ENCODE measurements around the gene ELFN2.

ELFN2 gene

GRCh38 chr22:37370306-37370979, 56.8 kb downstream of the ELFN2 start:
- no peak for DNase-seq (ENCODE audit: low read depth, low spot score)
- H3K4me3 ChIP-seq (ENCODE audit: low read length), result no peak overlapping the region

DNA sequence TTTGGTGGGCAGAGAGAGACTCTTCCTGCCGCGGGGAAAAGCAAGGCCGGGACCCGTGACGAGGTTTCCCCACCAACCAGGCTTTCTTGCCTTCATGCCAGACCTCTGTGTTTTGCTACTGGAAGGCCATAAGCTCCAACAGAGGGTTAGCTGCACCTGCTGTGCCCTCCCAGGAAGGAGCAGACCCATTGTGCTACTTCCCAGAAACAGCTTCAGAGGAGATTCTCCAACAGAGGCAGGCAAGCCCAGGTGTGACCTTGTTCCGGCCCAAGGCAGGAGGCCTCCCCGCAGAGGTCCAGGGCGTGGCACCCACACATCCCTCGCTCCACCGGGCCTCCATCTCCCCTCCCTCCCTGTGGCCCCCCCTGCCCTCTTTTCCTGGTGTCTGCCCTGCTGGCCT, 57.8 kb downstream of the ELFN2 start:
- no peak for DNase-seq (ENCODE audit: low read depth, low spot score)
- no peak overlapping the region for H3K4me3 ChIP-seq (ENCODE audit: low read length)

GRCh38 chr22:37368058-37368457, 59.2 kb downstream of the ELFN2 start:
- H3K4me3 ChIP-seq (ENCODE audit: low read length), result no peak overlapping the region
- DNase-seq (ENCODE audit: low read depth, low spot score), result no peak

GRCh38 chr22:37366601-37367000, 60.7 kb downstream of the ELFN2 start:
- no peak overlapping the region for H3K4me3 ChIP-seq (ENCODE audit: low read length)
- no peak for DNase-seq (ENCODE audit: low read depth, low spot score)

DNA sequence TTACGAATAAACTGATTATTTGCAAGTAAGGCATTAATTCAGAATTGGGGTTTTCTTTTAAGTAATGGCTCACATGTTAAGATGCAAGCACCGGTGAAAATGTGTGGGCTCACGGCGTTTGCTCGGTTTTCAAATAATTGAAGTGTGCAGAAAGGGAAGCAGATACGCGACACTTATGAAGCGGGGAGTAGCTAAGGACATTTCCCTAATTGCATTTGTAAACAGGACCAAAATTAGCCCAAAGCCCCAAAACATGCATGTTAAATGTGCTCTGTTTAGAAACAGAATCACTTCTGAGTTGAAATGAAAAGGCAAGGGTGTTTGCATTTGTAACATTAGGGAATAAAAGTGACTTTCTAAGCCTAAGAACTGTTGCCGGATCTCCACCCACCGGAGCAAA, 61.3 kb downstream of the ELFN2 start:
- DNase-seq (ENCODE audit: low read depth, low spot score), result no peak
- no peak overlapping the region for H3K4me3 ChIP-seq (ENCODE audit: low read length)

DNA sequence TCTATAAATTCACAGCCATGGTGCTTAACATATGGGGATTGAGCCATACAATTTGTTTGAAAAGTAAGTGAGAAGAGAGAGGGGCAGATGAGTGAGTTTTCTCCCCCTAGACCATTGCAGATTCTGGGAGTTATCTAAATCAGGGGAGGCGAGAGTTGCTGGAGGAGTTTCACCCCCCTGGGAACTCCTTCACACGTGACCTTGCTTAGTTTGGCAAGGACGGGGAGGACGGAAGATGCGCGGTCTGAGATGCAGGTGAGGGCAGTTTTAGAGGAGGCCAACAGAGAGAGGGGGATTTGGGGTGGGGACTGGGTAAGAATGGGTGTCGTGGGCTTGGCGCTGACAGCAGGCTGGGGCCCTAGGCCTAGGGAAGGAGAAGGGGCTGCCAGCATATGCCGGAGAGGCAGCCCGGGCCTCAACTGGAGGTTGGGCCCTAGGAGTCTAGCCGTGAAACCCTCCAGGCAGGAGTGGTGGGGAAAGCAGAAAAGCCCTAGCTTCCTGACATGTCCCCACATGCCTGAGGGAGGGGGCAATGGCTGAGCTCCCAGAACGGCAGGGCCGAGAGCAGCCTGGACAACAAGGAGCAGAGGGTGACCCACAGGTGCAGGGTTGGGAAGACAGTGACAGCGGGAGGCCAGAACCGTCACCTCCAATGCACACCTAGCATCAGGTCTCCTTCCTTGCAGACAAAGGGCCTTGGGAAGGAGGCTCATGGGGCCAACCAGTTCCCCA, 63.9 kb downstream of the ELFN2 start:
- H3K4me3 ChIP-seq (ENCODE audit: low read length), result no peak overlapping the region
- no peak for DNase-seq (ENCODE audit: low read depth, low spot score)

GRCh38 chr22:37362621-37363020, 64.7 kb downstream of the ELFN2 start:
- H3K4me3 ChIP-seq (ENCODE audit: low read length), result no peak overlapping the region
- DNase-seq (ENCODE audit: low read depth, low spot score), result no peak

DNA sequence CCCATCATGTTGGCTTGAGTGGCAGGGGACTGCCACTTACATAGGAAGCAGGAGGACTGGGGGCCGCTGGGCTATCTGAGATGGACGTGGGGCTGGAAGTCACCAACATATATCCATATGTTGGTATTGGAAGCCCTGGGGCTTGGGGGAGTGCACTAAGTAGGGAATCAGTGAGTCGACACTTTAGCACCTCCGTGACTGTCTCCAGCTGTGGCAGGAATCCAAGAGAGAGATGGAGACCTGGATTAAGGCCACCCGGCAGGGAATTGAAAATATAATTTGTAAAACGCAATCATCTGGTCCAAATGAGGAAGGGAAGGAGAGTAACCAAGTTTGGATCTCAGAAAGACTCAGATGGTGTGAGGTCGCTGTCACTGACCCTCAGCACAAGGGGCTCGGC, 68.4 kb downstream of the ELFN2 start:
- H3K4me3 ChIP-seq (ENCODE audit: low read length), result no peak overlapping the region
- DNase-seq (ENCODE audit: low read depth, low spot score), result no peak

GRCh38 chr22:37358386-37358785, 68.9 kb downstream of the ELFN2 start:
- no peak overlapping the region for H3K4me3 ChIP-seq (ENCODE audit: low read length)
- DNase-seq (ENCODE audit: low read depth, low spot score), result no peak

- DNase-seq (ENCODE audit: low read depth, low spot score), result no peak
- H3K4me3 ChIP-seq (ENCODE audit: low read length), result no peak overlapping the region
Observed at GRCh38 chr22:37357446-37358075, 69.7 kb downstream of the ELFN2 start.

DNA sequence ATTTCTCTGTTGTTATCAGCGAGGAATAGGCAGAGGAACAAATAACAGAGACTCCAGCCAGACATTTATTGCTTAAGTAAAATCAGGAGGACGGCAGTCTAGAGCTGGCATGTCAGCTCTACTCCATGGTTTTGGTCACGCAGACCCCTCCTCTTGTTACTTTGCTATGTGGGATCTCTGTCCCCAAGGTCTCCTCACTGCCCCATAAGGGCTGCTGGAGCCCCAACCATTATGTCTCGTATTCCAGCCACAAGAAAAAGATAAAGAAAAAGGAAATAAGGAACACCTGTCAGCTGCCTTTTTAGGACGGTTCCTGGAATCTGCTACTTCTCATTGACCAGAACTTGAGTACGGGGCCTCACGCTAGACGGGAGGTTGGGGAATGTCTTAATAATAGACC, 70.4 kb downstream of the ELFN2 start:
- DNase-seq (ENCODE audit: low read depth, low spot score), result no peak
- H3K4me3 ChIP-seq (ENCODE audit: low read length), result no peak overlapping the region

DNA sequence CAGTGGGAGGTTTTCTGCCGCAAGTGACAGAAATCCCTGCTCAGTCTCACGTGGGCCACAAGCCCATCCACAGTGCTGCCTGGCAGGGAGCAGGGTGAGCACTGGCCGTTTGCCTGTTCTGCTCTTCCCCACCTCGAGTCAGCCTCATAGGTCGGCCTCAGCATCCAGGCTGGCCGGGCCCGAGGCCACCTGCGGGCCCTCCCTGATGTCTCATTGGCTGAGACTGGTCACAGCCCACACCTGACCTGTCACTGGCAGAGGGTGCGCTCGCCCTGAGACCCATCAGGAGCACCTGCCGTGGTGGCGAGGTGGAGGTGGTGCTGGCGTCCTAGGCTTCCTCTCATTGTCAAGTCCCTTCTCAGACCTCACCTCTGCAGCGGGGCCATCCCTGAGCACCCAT, 72.1 kb downstream of the ELFN2 start:
- H3K4me3 ChIP-seq (ENCODE audit: low read length), result no peak overlapping the region
- DNase-seq (ENCODE audit: low read depth, low spot score), result no peak

DNA sequence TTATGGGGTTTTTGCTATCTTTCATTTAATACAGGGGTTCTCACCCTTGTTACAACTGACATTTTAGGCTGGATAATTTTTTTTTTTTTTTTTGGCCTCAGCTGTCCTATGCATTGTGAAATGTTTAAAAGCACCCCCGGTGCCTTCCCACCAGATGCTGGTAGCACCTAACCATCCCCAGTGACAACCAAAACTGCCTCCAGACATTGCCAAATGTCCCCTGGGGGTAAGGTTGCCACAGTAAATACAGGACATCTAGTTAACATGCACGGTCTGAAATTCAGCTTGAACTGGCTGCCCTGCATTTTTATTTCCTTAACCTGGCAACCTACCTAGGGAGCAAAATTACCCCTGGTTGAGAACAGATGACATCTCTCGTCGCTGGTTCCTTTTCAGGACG, 72.6 kb downstream of the ELFN2 start:
- H3K4me3 ChIP-seq (ENCODE audit: low read length), result no peak overlapping the region
- DNase-seq (ENCODE audit: low read depth, low spot score), result no peak

GRCh38 chr22:37354261-37354660, 73.0 kb downstream of the ELFN2 start:
- no peak for DNase-seq (ENCODE audit: low read depth, low spot score)
- no peak overlapping the region for H3K4me3 ChIP-seq (ENCODE audit: low read length)

DNA sequence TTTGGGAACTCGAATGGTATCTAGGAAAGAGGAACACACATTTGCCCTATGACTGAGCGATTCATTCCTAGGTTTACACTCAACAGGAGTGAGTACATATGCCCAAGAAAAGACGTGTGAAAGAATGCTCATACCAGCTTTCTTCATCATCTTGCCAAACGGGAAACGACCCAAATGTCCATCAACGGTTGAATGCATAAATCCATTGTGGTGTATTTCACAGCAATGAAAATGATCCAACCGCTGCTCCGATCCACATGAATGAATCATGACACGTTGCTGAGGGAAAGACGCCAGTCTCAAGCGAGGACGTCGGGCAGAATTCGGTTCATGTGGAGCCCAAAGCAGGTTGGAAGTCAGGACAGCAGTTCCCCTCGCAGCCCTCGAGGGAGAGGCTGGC, 73.4 kb downstream of the ELFN2 start:
- no peak overlapping the region for H3K4me3 ChIP-seq (ENCODE audit: low read length)
- no peak for DNase-seq (ENCODE audit: low read depth, low spot score)

GRCh38 chr22:37352481-37352880, 74.8 kb downstream of the ELFN2 start:
- H3K4me3 ChIP-seq (ENCODE audit: low read length), result no peak overlapping the region
- DNase-seq (ENCODE audit: low read depth, low spot score), result no peak

- H3K4me3 ChIP-seq (ENCODE audit: low read length), result no peak overlapping the region
Observed at GRCh38 chr22:37351232-37351631, 76.0 kb downstream of the ELFN2 start.

DNA sequence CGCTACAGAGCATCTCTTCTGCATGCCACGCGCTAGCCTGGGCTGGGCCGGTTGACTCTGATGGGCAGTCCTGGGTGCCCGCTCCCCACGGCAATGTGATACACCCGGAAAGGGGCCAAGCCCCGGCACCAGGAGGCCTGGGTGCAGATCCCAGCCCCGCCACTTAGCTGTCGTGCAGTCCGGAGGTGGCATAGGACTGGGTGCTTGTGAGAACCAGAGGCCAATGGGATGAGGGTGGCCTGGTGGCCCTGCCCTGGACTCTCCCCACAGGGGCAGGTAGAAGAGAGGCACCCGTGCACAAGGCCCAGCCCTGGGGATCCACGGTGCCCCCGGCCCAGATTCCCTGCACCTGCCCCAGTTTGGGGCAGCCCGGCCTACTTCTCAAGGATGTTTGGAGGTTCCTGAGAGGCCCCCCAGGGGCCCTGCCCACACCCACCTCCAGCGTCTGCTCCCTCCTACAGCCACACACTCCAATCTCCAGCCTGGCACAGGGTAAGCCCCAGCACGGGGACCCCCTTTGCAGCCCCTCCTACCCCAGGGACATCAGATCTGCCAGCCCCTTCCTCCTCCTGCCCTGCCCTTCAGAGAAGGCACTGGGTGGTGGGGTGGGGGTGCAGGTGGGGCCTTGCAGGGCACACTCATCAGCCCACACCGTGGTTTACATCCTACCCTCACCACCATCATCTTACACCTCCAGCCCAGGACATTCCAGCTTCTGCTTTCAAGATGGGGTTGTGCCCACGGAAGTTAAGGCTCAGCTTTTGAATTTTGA, 78.0 kb downstream of the ELFN2 start:
- no peak overlapping the region for H3K4me3 ChIP-seq (ENCODE audit: low read length)
- DNase-seq (ENCODE audit: low read depth, low spot score), result no peak

More at GRCh38 chr22:37351232-37351631, 76.0 kb downstream of the ELFN2 start:
- no peak for DNase-seq (ENCODE audit: low read depth, low spot score)

GRCh38 chr22:37346505-37346895, 80.8 kb downstream of the ELFN2 start:
- no peak overlapping the region for H3K4me3 ChIP-seq (ENCODE audit: low read length)

More at GRCh38 chr22:37346505-37346895, 80.8 kb downstream of the ELFN2 start:
- DNase-seq (ENCODE audit: low read depth, low spot score), result no peak

Data from Jurkat, Clone E6-1 (cell line).